ENCODE measurements around the gene SHQ1.
"Not testable (repeated sequence)": the region's sequence is repeated elsewhere in the genome, so short reads cannot be mapped to it uniquely, and the experiment has no call there.

The SHQ1 gene

DNA sequence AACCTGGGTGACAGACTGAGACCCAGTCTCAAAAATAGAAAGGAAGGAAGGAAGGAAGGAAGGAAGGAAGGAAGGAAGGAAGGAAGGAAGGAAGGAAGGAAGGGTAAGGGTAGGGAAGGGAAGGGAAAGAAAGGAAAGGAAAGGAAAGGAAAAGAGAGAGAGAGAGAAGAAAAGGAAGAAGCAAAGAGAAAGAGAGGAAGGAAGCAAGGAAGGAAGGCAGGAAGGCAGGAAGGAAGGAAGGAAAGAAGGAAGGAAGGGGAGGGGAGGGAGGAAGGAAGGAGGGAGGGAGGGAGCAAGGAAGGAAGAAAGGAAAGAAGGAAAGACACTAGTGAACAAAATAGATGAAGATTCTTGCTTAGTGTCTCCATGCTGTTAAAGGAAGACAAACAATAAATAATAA, 129.1 kb downstream of the SHQ1 start:
- no peak for DNase-seq (ENCODE audit: low read depth in 2 of 2)

DNA sequence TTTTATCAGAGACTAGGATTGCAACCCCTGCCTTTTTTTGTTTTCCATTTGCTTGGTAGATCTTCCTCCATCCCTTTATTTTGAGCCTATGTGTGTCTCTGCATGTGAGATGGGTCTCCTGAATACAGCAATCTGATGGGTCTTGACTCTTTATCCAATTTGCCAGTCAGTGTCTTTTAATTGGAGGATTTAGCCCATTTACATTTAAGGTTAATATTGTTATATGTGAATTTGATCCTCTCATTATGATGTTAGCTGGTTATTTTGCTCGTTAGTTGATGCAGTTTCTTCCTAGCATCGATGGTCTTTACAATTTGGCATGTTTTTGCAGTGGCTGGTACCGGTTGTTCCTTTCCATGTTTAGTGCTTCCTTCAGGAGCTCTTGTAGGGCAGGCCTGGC, 134.1 kb downstream of the SHQ1 start:
- not testable (repeated sequence) for DNase-seq (ENCODE audit: low read depth in 2 of 2)

DNA sequence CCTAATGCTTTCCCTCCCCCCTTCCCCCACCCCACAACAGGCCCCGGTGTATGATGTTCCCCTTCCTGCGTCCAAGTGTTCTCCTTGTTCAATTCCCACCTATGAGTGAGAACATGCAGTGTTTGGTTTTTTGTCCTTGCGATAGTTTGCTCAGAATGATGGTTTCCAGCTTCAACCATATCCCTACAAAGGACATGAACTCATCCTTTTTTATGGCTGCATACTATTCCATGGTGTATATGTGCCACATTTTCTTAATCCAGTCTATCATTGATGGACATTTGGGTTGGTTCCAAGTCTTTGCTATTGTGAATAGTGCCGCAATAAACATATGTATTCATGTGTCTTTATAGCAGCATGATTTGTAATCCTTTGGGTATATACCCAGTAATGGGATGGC, 137.8 kb downstream of the SHQ1 start:
- not testable (repeated sequence) for DNase-seq (ENCODE audit: low read depth in 2 of 2)

- DNase-seq (ENCODE audit: low read depth in 2 of 2): no peak
These were observed 139.8 kb downstream of the SHQ1 start for GRCh38 chr3:72708441-72708840.

GRCh38 chr3:72702997-72703396, 145.2 kb downstream of the SHQ1 start:
- no peak for DNase-seq (ENCODE audit: low read depth in 2 of 2)

GRCh38 chr3:72702390-72702789, 145.9 kb downstream of the SHQ1 start:
- no peak for DNase-seq (ENCODE audit: low read depth in 2 of 2)

GRCh38 chr3:72700106-72700505, 148.1 kb downstream of the SHQ1 start:
- no peak for DNase-seq (ENCODE audit: low read depth in 2 of 2)

DNA sequence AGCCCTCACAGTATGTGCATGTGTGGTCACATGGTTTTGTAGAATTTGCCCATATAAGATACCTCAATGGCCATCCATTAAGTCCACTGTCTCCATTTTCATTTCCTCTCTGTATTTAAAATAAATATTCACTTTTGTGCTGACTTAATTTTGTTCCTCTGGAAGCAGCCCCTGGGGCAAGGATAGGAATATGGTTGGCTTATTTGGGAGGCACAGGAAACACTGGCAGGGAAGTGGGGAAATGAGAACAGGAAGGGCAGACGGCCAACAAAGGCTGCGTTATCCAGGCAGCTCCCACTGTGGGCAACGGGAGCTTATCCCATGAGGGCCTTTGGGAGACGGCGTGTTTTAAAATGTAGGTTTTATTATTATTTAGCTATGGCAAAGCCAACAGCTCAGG, 148.6 kb downstream of the SHQ1 start:
- DNase-seq (ENCODE audit: low read depth in 2 of 2): no peak
